HFF-Myc (cell line): ENCODE data around the gene CCDC88A.
"Not testable (repeated sequence)": the region's sequence is repeated elsewhere in the genome, so short reads cannot be mapped to it uniquely, and the experiment has no call there.

Experiments used
- DNase-seq: peaks from one replicate; pipeline ENCODE4 v3.0.0-alpha.2; 2011; ENCODE audit warnings: low read depth; ENCODE audit errors: extremely low read depth
- H3K4me3 ChIP-seq: replicated peaks from 2 replicates; pipeline ENCODE4 v1.5.1; 2011; ENCODE audit warnings: low read depth, mild to moderate bottlenecking, control low read depth, low read length
- TF ChIP-seq, protein P1 (sequence below): IDR thresholded peaks from 2 replicates; pipeline ENCODE4 v1.5.1; 2012; ENCODE audit warnings: mild to moderate bottlenecking, low read depth, low read length, control low read depth; ENCODE audit errors: missing control alignments

CCDC88A gene

DNA sequence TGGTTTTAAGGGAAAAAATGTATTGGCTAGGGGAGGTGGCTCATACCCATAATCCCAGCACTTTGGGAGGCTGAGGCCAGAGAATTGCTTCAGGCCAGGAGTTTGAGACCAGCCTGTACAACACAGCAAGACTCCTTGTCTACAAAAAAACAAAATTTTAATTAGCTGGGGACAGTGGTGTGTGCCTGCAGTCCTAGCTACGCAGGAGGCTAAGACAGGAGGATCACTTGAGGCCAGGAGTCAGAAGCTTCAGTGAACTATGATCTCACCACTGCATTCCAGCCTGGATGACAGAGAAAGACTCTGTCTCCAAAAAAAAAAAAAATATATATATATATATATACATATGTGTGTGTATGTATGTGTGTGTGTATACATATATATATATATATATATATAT lies 18.5 kb downstream of the CCDC88A start:
- no peak for DNase-seq
- TF ChIP-seq, protein P1, sequence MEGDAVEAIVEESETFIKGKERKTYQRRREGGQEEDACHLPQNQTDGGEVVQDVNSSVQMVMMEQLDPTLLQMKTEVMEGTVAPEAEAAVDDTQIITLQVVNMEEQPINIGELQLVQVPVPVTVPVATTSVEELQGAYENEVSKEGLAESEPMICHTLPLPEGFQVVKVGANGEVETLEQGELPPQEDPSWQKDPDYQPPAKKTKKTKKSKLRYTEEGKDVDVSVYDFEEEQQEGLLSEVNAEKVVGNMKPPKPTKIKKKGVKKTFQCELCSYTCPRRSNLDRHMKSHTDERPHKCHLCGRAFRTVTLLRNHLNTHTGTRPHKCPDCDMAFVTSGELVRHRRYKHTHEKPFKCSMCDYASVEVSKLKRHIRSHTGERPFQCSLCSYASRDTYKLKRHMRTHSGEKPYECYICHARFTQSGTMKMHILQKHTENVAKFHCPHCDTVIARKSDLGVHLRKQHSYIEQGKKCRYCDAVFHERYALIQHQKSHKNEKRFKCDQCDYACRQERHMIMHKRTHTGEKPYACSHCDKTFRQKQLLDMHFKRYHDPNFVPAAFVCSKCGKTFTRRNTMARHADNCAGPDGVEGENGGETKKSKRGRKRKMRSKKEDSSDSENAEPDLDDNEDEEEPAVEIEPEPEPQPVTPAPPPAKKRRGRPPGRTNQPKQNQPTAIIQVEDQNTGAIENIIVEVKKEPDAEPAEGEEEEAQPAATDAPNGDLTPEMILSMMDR: no peak
- H3K4me3 ChIP-seq: no peak overlapping the region

GRCh38 chr2:55400332-55400731 lies 19.3 kb downstream of the CCDC88A start:
- TF ChIP-seq, protein P1: no peak
- DNase-seq: no peak
- no peak overlapping the region for H3K4me3 ChIP-seq

- DNase-seq: no peak
- no peak overlapping the region for H3K4me3 ChIP-seq
- TF ChIP-seq, protein P1: no peak
Observed at GRCh38 chr2:55399815-55400214, 19.8 kb downstream of the CCDC88A start.

DNA sequence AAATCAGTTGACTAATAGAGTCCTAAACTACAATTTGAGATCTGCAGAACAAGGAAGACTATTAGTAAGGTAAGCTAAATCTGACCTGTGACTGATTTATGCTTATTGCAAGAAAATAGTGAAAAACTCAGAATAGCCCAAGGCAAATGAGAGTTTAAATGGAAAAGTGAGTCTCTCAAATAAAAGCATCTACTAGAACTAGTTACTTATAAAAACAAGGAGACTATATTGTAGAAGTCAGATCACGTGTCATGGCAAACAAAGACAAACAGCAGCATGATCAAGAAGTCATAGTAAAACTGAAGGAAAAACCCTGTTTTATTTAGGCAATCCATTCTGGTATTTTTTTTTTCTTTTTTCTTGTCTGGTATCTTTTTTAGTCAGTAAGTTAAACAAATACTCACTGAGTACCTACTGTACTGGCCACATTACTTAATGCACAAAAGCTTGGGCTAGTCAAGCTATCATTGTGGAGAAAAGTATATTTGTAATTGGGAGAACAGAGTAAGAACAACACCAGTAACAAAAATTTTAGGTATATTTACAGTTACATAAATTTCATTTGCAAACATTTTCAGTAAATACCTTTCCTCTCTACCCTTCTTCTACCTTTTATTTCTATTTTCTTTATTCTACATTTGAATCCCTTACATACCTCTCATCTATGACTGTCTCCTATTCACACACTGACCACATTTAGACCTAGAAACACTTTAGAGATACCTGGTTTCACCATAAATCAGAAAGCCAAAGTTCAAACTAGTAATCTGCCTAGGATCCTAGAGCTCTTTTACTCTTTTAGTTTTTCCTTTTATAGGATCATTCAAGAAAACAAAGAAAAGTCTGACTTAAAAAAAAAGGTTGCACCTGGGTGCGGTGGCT lies 23.7 kb downstream of the CCDC88A start:
- no peak overlapping the region for H3K4me3 ChIP-seq
- TF ChIP-seq, protein P1: no peak
- DNase-seq: no peak

DNA sequence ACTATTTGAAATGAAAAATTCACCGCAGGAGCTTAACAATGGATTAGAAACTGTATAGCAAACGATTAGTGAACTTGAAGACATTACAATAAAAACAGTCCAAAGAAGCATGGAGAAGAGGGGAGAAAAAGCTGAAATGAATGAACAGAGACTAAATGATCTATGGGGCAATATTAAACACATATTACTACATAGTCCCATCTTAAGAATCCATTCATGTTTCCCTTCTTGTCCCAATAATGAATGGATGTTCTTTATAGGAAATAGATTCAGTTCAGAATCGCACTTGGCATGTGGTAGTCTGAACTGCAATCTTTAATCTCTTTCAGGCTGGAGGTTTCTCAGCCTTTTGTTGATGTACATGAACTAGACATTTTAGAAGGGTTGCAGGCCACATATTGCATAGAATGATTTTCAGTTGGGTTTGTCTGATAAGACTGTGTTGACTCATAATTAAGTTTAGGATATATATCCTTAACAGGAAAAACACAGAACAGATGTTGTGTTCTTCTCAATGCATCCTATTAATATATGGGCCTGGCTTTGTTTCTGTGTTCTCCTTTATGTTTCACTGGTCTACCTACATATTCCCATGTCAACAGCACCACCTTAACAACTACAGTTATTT lies 27.9 kb downstream of the CCDC88A start:
- H3K4me3 ChIP-seq: no peak overlapping the region
- TF ChIP-seq, protein P1: no peak
- no peak for DNase-seq

DNA sequence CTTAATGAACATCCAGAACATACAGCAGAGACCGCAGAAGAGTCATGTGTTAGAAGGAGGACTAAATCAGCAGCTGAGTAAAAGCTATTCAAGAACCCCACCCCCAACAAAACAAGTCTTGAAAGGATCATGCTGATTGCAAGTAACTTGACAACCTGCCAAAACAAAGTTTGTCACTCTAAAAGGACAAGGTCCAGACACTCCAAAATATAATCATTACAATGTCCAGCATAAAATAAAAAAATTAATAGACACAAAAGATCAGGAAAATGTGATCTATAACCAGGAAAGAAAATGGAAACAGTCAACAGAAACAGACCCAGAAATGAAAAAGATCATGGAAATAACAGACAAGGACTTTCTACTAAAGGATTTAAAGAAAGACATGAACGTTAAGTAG lies 28.5 kb downstream of the CCDC88A start:
- TF ChIP-seq, protein P1: no peak
- no peak for DNase-seq
- H3K4me3 ChIP-seq: no peak overlapping the region

GRCh38 chr2:55385516-55385915 lies 34.1 kb downstream of the CCDC88A start:
- not testable (repeated sequence) for H3K4me3 ChIP-seq, DNase-seq
